ENCODE results near the gene C5orf47. TPM values are rescaled to one million over a fixed set of nuclear protein-coding genes. Genes with fewer than 3 reads are reported as not detected.
A peak's percentile ranks its signal among the peaks of the same experiment; 100 is the strongest.
"Not testable (repeated sequence)": the region's sequence is repeated elsewhere in the genome, so short reads cannot be mapped to it uniquely, and the experiment has no call there.

C5orf47 gene
- total RNA-seq, 6 experiments from 2014 or later, result not detected

GRCh38 chr5:174010365-174010764 lies 21.4 kb downstream of the C5orf47 start:
- H3K27me3 ChIP-seq, result no peaks in the 10 kb centered on the region
- ATAC-seq (no peak), DNase-seq (no peak)
- H3K27ac ChIP-seq, result no peak overlapping the region
- intact Hi-C loops (cut with DNase I), result no loop called here
- no peak overlapping the region for H3K4me3 ChIP-seq
- H3K4me1 ChIP-seq, result no peaks in the 10 kb centered on the region
- no peaks in the 10 kb centered on the region for H3K36me3 ChIP-seq
- no peaks in the 10 kb centered on the region for H3K9me3 ChIP-seq
- TF ChIP-seq CTCF (IDR thresholded peaks at IDR 0.05), result no peak
- TF ChIP-seq POLR2A (IDR thresholded peaks at IDR 0.05), result no peak
- 67% methylated on average over 1 of the region's 1 CpG for WGBS (ENCODE audit: insufficient coverage, low coverage, low lambda C conversion rate, missing lambda C conversion rate)

- Histone ChIP-seq H3K27me3 (no peaks in the 10 kb centered on the region), H3K36me3 (no peaks in the 10 kb centered on the region), H3K27ac (no peak overlapping the region), H3K4me3 (no peak overlapping the region), H3K9me3 (no peaks in the 10 kb centered on the region), H3K4me1 (no peaks in the 10 kb centered on the region)
- TF ChIP-seq CTCF (IDR thresholded peaks at IDR 0.05) (no peak), POLR2A (IDR thresholded peaks at IDR 0.05) (no peak)
- no peak for ATAC-seq
- DNase-seq, result no peak
- WGBS (ENCODE audit: insufficient coverage, low coverage, low lambda C conversion rate, missing lambda C conversion rate), result 47% methylated on average over 3 of the region's 3 CpGs
- intact Hi-C loops (cut with DNase I), result no loop called here
These were observed 22.5 kb downstream of the C5orf47 start for GRCh38 chr5:174011441-174011840.

GRCh38 chr5:174020069-174020927 lies 31.3 kb downstream of the C5orf47 start:
- not testable (repeated sequence) for H3K4me3 ChIP-seq
- ATAC-seq, result peak; percentile 78 to 83 (median 81)

GRCh38 chr5:174020928-174021304 lies 31.9 kb downstream of the C5orf47 start:
- no peak for TF ChIP-seq POLR2A (IDR thresholded peaks at IDR 0.05)
- Histone ChIP-seq H3K36me3 (no peaks in the 10 kb centered on the region), H3K4me1 (no peaks in the 10 kb centered on the region), H3K27me3 (no peaks in the 10 kb centered on the region), H3K27ac (no peak overlapping the region), H3K9me3 (no peaks in the 10 kb centered on the region), H3K4me3 (no peak overlapping the region)
- no peak for DNase-seq
- WGBS (ENCODE audit: insufficient coverage, low coverage, low lambda C conversion rate, missing lambda C conversion rate), result 58% methylated on average over 3 of the region's 3 CpGs
- no peak for ATAC-seq
- intact Hi-C loops (cut with DNase I), result no loop called here

More at GRCh38 chr5:174020069-174020927, 31.3 kb downstream of the C5orf47 start:
- H3K27me3 ChIP-seq; H3K27ac ChIP-seq; H3K9me3 ChIP-seq; H3K4me1 ChIP-seq; H3K36me3 ChIP-seq; intact Hi-C loops (cut with DNase I): not testable (repeated sequence)
- WGBS (ENCODE audit: insufficient coverage, low coverage, low lambda C conversion rate, missing lambda C conversion rate), result 71% methylated on average over 11 of the region's 19 CpGs
- DNase-seq, result peak in 1 of 3 donors; percentile 51
- peak; percentile 54 to 64 (median 60) for TF ChIP-seq CTCF (IDR thresholded peaks at IDR 0.05)

- no peaks in the 10 kb centered on the region for H3K36me3 ChIP-seq
- H3K27me3 ChIP-seq, result no peaks in the 10 kb centered on the region
- H3K9me3 ChIP-seq, result no peaks in the 10 kb centered on the region
- DNase-seq, result no peak
- H3K4me1 ChIP-seq, result no peaks in the 10 kb centered on the region
- WGBS (ENCODE audit: insufficient coverage, low coverage, low lambda C conversion rate, missing lambda C conversion rate), result 50% methylated on average over 1 of the region's 4 CpGs
- intact Hi-C loops (cut with DNase I), result no loop called here
- no peak for ATAC-seq
- no peak overlapping the region for H3K27ac ChIP-seq
- H3K4me3 ChIP-seq, result no peak overlapping the region
- TF ChIP-seq CTCF (IDR thresholded peaks at IDR 0.05) (no peak), POLR2A (IDR thresholded peaks at IDR 0.05) (no peak)
These were observed 33.6 kb downstream of the C5orf47 start for GRCh38 chr5:174022384-174023095.
